Measurements from ENCODE around the gene OSGIN1.

OSGIN1 gene

DNA sequence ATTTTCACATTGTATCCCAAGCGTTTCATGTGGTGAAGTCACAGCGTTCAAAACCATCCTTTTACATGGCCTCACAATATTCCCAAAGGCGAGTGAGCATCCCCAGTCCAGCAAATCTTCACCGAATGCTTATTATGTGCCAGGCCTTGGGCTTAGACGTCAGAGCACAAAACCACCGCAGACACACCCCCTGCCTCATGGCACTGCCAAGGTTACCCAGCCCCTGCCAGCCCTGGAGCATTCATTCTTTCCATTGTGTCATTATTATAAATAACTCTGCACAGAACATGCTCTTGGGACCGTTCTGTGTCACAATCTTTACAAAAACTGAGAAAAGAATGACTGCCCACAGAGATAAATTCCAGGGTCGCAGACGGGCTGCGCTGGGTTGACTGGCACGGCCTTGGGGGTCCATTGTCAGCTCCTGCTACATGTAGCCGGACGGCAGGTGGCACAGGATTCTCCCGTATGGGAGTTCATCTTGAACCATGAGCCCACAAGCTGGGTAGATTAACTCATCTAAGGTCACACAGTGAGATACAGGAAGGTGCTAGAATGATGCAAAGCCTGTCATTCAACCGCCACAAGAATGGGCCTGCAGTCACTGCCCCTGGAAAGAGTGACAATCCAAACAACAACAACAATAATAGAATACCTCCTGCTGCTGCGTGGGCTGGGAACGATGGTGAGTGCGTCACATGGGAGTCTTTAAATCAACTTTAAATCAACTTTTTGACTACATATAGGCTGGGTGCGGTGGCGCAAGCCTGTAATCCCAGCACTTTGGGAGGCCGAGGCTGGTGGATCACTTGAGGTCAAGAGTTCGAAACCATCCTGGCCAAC is 10.5 kb downstream of the OSGIN1 start:
- H3K36me3 ChIP-seq: no peaks in the 10 kb centered on the region

DNA sequence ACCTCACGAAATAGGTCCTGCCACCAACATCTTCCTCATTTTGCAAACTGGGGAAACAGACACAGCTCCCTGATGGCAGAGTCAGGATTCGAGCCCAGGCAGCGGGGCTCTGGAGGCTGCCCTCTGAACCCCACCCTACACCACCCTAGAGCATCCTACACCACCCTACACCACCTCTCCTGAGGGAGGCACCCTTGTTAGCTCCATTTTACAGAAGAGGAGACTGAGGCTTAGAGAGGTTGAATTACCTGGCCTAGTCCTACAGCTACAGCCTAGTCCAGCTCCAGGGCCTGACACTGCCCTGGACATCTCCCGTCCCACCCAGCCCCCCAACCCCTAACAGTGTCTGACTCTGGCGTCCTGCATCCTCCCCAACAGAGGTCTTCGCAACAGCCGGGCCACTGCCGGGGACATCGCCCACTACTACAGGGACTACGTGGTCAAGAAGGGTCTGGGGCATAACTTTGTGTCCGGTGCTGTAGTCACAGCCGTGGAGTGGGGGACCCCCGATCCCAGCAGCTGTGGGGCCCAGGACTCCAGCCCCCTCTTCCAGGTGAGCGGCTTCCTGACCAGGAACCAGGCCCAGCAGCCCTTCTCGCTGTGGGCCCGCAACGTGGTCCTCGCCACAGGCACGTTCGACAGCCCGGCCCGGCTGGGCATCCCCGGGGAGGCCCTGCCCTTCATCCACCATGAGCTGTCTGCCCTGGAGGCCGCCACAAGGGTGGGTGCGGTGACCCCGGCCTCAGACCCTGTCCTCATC is 11.8 kb downstream of the OSGIN1 start:
- no peak for DNase-seq
- no peak for TF ChIP-seq CTCF (IDR thresholded peaks at IDR 0.05; ENCODE audit: low read depth, low read length)
- no peaks in the 10 kb centered on the region for H3K9me3 ChIP-seq
- no peaks in the 10 kb centered on the region for H3K4me1 ChIP-seq
- no peak overlapping the region for H3K4me3 ChIP-seq (ENCODE audit: low read depth, low read length)
- no peaks in the 10 kb centered on the region for H3K36me3 ChIP-seq
- peaks cover 11% of the 10 kb centered on the region for H3K27me3 ChIP-seq

More for the DNA sequence above, 10.5 kb downstream of the OSGIN1 start:
- no peak for DNase-seq
- TF ChIP-seq CTCF (IDR thresholded peaks at IDR 0.05; ENCODE audit: low read depth, low read length): no peak
- no peaks in the 10 kb centered on the region for H3K27me3 ChIP-seq
- H3K4me1 ChIP-seq: peaks cover 4% of the 10 kb centered on the region; the same call in 1 of the 2 replicates
- no peaks in the 10 kb centered on the region for H3K9me3 ChIP-seq
- no peak overlapping the region for H3K4me3 ChIP-seq (ENCODE audit: low read depth, low read length)

- no peak for TF ChIP-seq CTCF (IDR thresholded peaks at IDR 0.05; ENCODE audit: low read depth, low read length)
- peaks cover 13% of the 10 kb centered on the region for H3K27me3 ChIP-seq
- no peak overlapping the region for H3K4me3 ChIP-seq (ENCODE audit: low read depth, low read length)
- no peaks in the 10 kb centered on the region for H3K36me3 ChIP-seq
- no peaks in the 10 kb centered on the region for H3K4me1 ChIP-seq
- no peak for DNase-seq
- no peaks in the 10 kb centered on the region for H3K9me3 ChIP-seq
These were observed 12.6 kb downstream of the OSGIN1 start for GRCh38 chr16:83965444-83966152.

DNA sequence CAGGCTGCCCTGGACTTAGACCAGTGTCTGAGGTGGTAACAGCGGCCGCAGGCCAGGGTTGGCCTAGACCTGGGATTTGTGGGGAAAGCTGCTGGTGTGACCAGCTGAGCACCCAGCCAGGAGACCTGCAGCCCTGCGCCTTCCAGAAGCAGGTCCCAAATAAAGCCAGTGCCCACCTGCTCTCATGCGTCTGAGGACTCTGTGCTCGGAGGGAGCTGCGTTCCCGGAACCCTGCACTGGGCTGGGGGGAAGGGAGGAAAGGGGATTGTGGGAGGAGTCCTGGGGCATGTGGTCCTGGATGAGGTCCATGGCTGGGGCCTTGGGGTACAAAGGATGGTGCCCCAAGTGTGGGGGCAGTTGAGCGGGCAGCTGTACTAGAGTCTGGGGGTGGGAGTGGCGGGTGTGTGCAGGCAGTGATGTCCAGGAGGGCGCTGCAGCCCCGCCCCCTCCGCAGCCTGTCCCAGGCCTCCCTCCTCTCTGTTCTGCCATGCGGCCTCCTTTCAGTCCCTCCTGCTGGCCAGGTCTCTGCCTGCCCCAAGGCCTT is 13.2 kb downstream of the OSGIN1 start:
- Histone ChIP-seq H3K36me3 (no peaks in the 10 kb centered on the region), H3K9me3 (no peaks in the 10 kb centered on the region), H3K27me3 (peaks cover 13% of the 10 kb centered on the region), H3K4me3 (ENCODE audit: low read depth, low read length) (no peak overlapping the region), H3K4me1 (no peaks in the 10 kb centered on the region)
- no peak for DNase-seq
- no peak for TF ChIP-seq CTCF (IDR thresholded peaks at IDR 0.05; ENCODE audit: low read depth, low read length)

DNA sequence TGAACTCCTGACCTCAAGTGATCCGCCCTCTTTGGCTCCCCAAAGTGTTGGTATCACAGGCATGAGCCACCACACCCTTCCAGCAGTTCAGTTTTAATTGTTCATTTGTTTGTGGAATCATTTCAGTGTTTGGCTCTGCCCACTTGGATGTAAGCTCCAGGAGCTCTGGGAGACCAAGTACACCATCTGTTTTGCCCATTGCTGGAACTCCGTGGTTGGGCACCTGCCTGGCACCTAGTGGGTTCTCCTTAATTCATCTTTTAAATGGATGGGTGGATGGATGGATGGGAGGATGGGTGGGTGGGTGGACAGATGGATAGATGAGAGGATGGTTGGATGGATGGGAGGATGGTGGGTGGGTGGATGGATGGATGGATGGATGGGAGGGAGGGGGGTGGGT is 14.1 kb downstream of the OSGIN1 start:
- Histone ChIP-seq H3K4me1 (no peaks in the 10 kb centered on the region), H3K4me3 (ENCODE audit: low read depth, low read length) (no peak overlapping the region), H3K36me3 (no peaks in the 10 kb centered on the region), H3K9me3 (no peaks in the 10 kb centered on the region), H3K27me3 (peaks cover 13% of the 10 kb centered on the region)
- DNase-seq: no peak
- no peak for TF ChIP-seq CTCF (IDR thresholded peaks at IDR 0.05; ENCODE audit: low read depth, low read length)

All from BE2C (cell line).